IPS DF 6.9 (cell line): ENCODE results near the gene CES5A.
"Not testable (repeated sequence)": the region's sequence is repeated elsewhere in the genome, so short reads cannot be mapped to it uniquely, and the experiment has no call there.

Source experiments
- DNase-seq: peaks from one replicate; pipeline ENCODE4 v3.0.0-alpha.2; 2013; ENCODE audit warnings: low read depth, low spot score
- H3K27ac ChIP-seq: one replicate; pipeline ENCODE4 v1.5.1; 2013; ENCODE audit warnings: low read length, control low read depth
- H3K27me3 ChIP-seq: 2 replicates; pipeline ENCODE4 v1.6.1; 2013; ENCODE audit warnings: mild to moderate bottlenecking, low read length; ENCODE audit not compliant: control insufficient read depth, insufficient read depth
- H3K36me3 ChIP-seq: 2 replicates; pipeline ENCODE4 v1.6.1; 2013; ENCODE audit warnings: low read length; ENCODE audit not compliant: control insufficient read depth, insufficient read depth
- H3K4me1 ChIP-seq: 2 replicates; pipeline ENCODE4 v1.6.1; 2013; ENCODE audit warnings: low read length; ENCODE audit not compliant: control insufficient read depth, insufficient read depth
- H3K4me3 ChIP-seq: 2 replicates; pipeline ENCODE4 v1.5.1; 2013; ENCODE audit warnings: mild to moderate bottlenecking, low read length
- H3K9me3 ChIP-seq: 2 replicates; pipeline ENCODE4 v1.6.1; 2013; ENCODE audit warnings: low read length, inconsistent platforms; ENCODE audit not compliant: control insufficient read depth, insufficient read depth
- WGBS: extraction: QIAGEN DNeasy Blood & Tissue Kit; methylation state at CpG from one replicate; pipeline ENCODE4 v1.1.7; 2013; ENCODE audit warnings: mixed read lengths, missing lambda C conversion rate; ENCODE audit not compliant: insufficient read length, insufficient coverage; 5-methylcytosine and 5-hydroxymethylcytosine counted together

The CES5A gene

DNA sequence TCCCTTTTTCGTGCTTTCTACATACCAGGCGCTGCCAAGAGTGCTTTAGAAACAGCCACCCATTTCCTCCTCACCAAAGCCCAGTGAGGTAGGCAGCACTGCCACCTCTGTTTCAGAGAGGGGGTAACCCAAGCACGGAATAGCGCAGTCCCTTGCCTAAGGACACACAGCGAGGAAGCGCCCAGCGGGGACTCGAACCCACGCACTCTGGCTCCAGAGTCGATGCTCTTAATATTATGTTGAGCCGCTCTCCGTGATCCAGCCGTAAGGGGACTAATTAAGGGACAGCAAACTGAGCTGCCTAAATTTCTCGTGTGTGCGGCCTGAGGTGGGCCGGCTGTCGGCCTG, 42.8 kb downstream of the CES5A start:
- DNase-seq: no peak
- H3K4me3 ChIP-seq: no peak overlapping the region
- no peak overlapping the region for H3K27ac ChIP-seq
- H3K36me3 ChIP-seq: no peaks in the 10 kb centered on the region
- no peaks in the 10 kb centered on the region for H3K9me3 ChIP-seq
- no peaks in the 10 kb centered on the region for H3K27me3 ChIP-seq
- no peaks in the 10 kb centered on the region for H3K4me1 ChIP-seq
- no CpG with 5 or more reads among the region's 17 CpGs for WGBS

GRCh38 chr16:55830658-55831294, 44.4 kb downstream of the CES5A start:
- WGBS: no CpG with 5 or more reads among the region's 6 CpGs
- Histone ChIP-seq H3K27me3 (no peaks in the 10 kb centered on the region), H3K36me3 (no peaks in the 10 kb centered on the region), H3K27ac (no peak overlapping the region), H3K4me3 (no peak overlapping the region), H3K4me1 (no peaks in the 10 kb centered on the region), H3K9me3 (no peaks in the 10 kb centered on the region)
- DNase-seq: no peak

- no CpG with 5 or more reads among the region's 3 CpGs for WGBS
- DNase-seq, H3K36me3 ChIP-seq, H3K9me3 ChIP-seq, H3K4me1 ChIP-seq, H3K27me3 ChIP-seq, H3K4me3 ChIP-seq, H3K27ac ChIP-seq: not testable (repeated sequence)
Observed at GRCh38 chr16:55829232-55829631, 45.9 kb downstream of the CES5A start.

DNA sequence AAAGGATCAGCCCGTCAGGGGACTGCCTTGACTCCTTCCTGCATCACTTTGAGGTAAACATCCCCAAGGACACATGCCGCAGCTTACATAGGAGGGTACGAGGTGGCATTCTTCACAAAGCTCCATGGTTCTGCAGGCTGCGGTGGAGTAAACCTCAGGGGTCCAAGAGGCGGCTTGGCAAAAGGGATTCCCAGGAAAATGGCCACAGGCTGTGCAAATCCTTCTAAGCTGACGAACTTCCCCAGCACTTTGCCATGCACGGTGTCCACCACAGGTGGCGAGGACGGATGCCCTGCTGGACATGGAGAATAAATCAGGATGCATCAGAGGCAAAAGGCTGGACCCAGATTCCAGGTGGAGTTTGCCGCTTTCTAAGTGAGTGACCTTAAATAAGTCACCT, 46.5 kb downstream of the CES5A start:
- Histone ChIP-seq H3K4me1 (no peaks in the 10 kb centered on the region), H3K9me3 (no peaks in the 10 kb centered on the region), H3K36me3 (no peaks in the 10 kb centered on the region), H3K27me3 (no peaks in the 10 kb centered on the region), H3K4me3 (no peak overlapping the region), H3K27ac (no peak overlapping the region)
- DNase-seq: no peak
- WGBS: no CpG with 5 or more reads among the region's 10 CpGs

- no peak overlapping the region for H3K4me3 ChIP-seq
- H3K27ac ChIP-seq: no peak overlapping the region
- DNase-seq: no peak
- H3K4me1 ChIP-seq: no peaks in the 10 kb centered on the region
- WGBS: no CpG with 5 or more reads among the region's 6 CpGs
- no peaks in the 10 kb centered on the region for H3K9me3 ChIP-seq
- H3K27me3 ChIP-seq: no peaks in the 10 kb centered on the region
- no peaks in the 10 kb centered on the region for H3K36me3 ChIP-seq
Observed at GRCh38 chr16:55825115-55825728, 50.0 kb downstream of the CES5A start.

DNA sequence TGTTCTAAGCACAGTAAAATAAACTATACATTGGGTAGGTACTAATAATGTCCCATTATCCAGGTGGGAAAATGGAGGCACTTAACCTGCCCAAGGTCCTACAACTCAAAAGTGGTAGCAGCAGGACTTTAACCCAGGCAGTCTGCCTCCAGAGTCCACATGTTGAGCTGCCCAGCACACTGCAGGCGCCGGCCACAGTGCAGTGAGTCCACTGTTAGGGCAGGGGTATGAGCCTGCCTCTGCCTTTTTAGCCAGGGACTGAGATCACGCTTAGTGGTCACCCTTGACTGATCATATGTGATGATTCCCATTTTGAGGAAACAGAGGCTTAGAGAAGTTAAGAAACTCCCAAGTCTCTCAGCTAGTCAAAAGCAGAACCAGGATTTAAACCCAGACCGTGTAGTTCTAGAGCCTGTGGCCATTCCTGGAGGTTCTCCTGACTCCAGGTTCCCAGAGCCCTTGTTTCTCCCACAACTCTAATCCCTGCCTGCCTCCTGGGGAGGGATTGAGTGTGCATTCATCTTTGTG, 50.6 kb downstream of the CES5A start:
- H3K27ac ChIP-seq: no peak overlapping the region
- no peaks in the 10 kb centered on the region for H3K4me1 ChIP-seq
- H3K36me3 ChIP-seq: no peaks in the 10 kb centered on the region
- no peaks in the 10 kb centered on the region for H3K9me3 ChIP-seq
- no CpG with 5 or more reads among the region's 4 CpGs for WGBS
- no peaks in the 10 kb centered on the region for H3K27me3 ChIP-seq
- DNase-seq: no peak
- no peak overlapping the region for H3K4me3 ChIP-seq

DNA sequence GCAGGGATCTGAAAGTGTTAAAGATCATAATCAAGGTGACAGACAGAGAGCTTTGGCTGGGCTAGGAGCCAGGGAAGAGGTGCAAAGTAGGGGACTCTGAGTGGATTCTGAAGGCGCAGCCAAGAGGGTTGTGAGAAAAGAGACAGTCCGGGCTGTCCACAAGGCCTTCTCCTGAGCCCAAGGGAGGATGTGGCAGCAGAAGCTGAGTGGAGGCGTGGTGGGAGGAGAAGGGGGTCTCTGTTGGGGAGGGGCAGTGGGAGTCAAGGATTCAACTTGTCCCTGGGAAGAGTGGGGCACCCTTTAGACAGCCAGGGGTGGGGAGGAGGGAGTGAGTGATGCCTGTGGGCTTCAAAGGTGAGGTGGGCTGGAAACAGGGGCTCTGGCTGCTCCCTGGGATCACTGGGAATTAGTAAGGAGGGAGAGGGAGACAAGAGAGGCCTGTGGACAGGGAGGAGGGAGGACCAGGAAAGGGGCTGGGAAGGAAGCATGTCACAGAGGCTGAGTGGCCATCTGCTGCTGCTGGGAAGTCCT, 52.8 kb downstream of the CES5A start:
- no peak overlapping the region for H3K4me3 ChIP-seq
- no CpG with 5 or more reads among the region's 3 CpGs for WGBS
- H3K27ac ChIP-seq: no peak overlapping the region
- H3K36me3 ChIP-seq: no peaks in the 10 kb centered on the region
- no peaks in the 10 kb centered on the region for H3K9me3 ChIP-seq
- H3K27me3 ChIP-seq: no peaks in the 10 kb centered on the region
- no peaks in the 10 kb centered on the region for H3K4me1 ChIP-seq
- DNase-seq: no peak

- Histone ChIP-seq H3K27ac (no peak overlapping the region), H3K9me3 (no peaks in the 10 kb centered on the region), H3K4me1 (no peaks in the 10 kb centered on the region), H3K36me3 (no peaks in the 10 kb centered on the region), H3K4me3 (no peak overlapping the region), H3K27me3 (no peaks in the 10 kb centered on the region)
- no peak for DNase-seq
- WGBS: no CpG with 5 or more reads among the region's 4 CpGs
Observed at GRCh38 chr16:55821210-55821609, 54.0 kb downstream of the CES5A start.

DNA sequence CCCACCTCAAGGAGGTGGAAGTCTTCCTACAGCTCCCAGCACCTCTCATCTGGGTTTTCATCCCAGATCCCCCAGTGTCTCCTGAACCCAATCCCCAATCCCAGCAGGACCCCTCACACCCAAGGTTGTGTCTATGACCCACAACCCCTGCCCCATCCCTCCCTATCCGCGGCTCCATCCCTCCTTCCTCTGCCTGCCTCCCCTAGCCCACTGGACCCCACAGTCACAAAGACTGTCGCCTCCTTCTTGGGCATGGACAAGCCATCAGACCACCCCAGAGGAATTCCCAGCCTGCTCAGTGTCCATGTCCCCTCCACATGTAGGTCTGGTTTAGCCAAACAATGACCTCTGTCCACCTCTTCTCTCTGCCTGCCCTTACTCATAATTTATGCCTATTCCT, 54.6 kb downstream of the CES5A start:
- H3K4me3 ChIP-seq: no peak overlapping the region
- no peaks in the 10 kb centered on the region for H3K4me1 ChIP-seq
- H3K27ac ChIP-seq: no peak overlapping the region
- H3K27me3 ChIP-seq: no peaks in the 10 kb centered on the region
- H3K36me3 ChIP-seq: no peaks in the 10 kb centered on the region
- no CpG with 5 or more reads among the region's 3 CpGs for WGBS
- DNase-seq: no peak
- H3K9me3 ChIP-seq: no peaks in the 10 kb centered on the region

DNA sequence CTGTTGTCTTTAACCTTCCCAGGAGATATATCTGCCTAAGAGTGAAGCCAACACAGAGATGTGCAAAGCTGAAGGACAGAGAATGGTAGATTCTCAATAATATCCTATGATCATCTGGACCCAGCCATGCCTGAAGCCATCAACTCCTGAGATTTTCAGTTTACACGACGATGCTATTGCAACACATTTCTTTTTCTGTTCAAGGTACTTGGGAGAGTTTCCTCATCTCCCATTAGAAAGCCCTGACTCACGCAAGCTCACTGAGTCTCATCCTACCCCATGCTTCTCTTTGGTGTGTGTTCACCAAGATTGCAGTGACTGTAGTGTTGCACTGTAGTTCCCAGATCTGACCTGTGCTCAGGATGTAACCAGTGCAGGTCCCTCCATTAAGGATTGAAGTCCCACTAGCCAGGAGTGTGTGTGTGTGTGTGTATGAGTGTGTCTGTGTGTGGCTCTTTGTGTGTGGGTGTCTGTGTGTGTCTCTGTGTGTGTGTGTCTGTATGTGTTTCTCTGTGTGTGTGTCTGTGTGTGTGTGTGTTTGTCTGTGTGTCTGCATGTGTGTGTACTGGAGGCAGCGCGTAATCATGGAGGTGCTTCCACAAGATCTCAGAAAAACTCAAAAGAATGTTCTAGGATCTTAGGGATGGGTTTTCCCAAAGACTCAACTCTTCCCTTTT, 57.8 kb downstream of the CES5A start:
- no peak for DNase-seq
- H3K27me3 ChIP-seq: no peaks in the 10 kb centered on the region
- H3K4me1 ChIP-seq: no peaks in the 10 kb centered on the region
- H3K36me3 ChIP-seq: no peaks in the 10 kb centered on the region
- no peak overlapping the region for H3K4me3 ChIP-seq
- H3K9me3 ChIP-seq: no peaks in the 10 kb centered on the region
- H3K27ac ChIP-seq: no peak overlapping the region
- WGBS: no CpG with 5 or more reads among the region's 5 CpGs
